Neuronal stem cell (in vitro differentiated cells): ENCODE results near the gene CCNT1.
"Not testable (repeated sequence)": the region's sequence is repeated elsewhere in the genome, so short reads cannot be mapped to it uniquely, and the experiment has no call there.

Experiments used
- DNase-seq: peaks from one replicate; pipeline ENCODE4 v3.0.0-alpha.2; 2013; ENCODE audit warnings: low spot score
- H2AFZ ChIP-seq: one replicate; pipeline ENCODE4 v1.6.1; 2013; ENCODE audit warnings: mild to moderate bottlenecking, low read length, inconsistent platforms
- H2AK5ac ChIP-seq: 2 replicates; pipeline ENCODE4 v1.6.1; 2013; ENCODE audit warnings: low read depth, mild to moderate bottlenecking, inconsistent platforms, low read length, moderate library complexity, mixed read lengths
- H2BK120ac ChIP-seq: 2 replicates; pipeline ENCODE4 v1.6.1; 2013; ENCODE audit warnings: low read depth, mild to moderate bottlenecking, inconsistent platforms, low read length, moderate library complexity, mixed read lengths
- H2BK12ac ChIP-seq: one replicate; pipeline ENCODE4 v1.6.1; 2013; ENCODE audit warnings: low read length, inconsistent platforms
- H2BK15ac ChIP-seq: 2 replicates; pipeline ENCODE4 v1.6.1; 2013; ENCODE audit warnings: mild to moderate bottlenecking, low read length, inconsistent platforms, mixed read lengths
- H2BK5ac ChIP-seq: one replicate; pipeline ENCODE4 v1.6.1; 2013; ENCODE audit warnings: inconsistent platforms, mild to moderate bottlenecking, low read length, moderate library complexity
- H3K14ac ChIP-seq: one replicate; pipeline ENCODE4 v1.6.1; 2013; ENCODE audit warnings: low read length, inconsistent platforms
- H3K18ac ChIP-seq: 2 replicates; pipeline ENCODE4 v1.6.1; 2013; ENCODE audit warnings: low read length, inconsistent platforms
- H3K23ac ChIP-seq: 2 replicates; pipeline ENCODE4 v1.6.1; 2013; ENCODE audit warnings: low read depth, mild to moderate bottlenecking, mixed read lengths, low read length, inconsistent platforms; ENCODE audit not compliant: poor library complexity
- H3K27ac ChIP-seq: replicated peaks from 3 replicates; pipeline ENCODE4 v1.5.1; 2013; ENCODE audit warnings: low read length, inconsistent platforms
- H3K27me3 ChIP-seq, 3 experiments: 2 replicates each; pipeline ENCODE4 v1.6.1; 2013; ENCODE audit warnings: low read length in 3 of 3, mild to moderate bottlenecking in 2 of 3, inconsistent platforms in 1 of 3, low read depth in 1 of 3, mixed read lengths in 1 of 3, moderate library complexity in 1 of 3; ENCODE audit not compliant: control insufficient read depth in 3 of 3, insufficient read depth in 3 of 3
- H3K36me3 ChIP-seq, 2 donors: replicated peaks in 1 of 2; 2 replicates each; pipeline ENCODE4 v1.6.1; 2013; ENCODE audit warnings: low read length in 2 of 2; ENCODE audit not compliant: control insufficient read depth in 2 of 2, insufficient read depth in 2 of 2
- H3K4ac ChIP-seq: 2 replicates; pipeline ENCODE4 v1.6.1; 2013; ENCODE audit warnings: inconsistent platforms, mild to moderate bottlenecking, low read length, moderate library complexity
- H3K4me1 ChIP-seq, 2 donors: 1 replicate in 1 of 2; 2 replicates in 1 of 2; pipeline ENCODE4 v1.6.1; 2013; ENCODE audit warnings: low read length in 2 of 2, low read depth in 1 of 2; ENCODE audit not compliant: control insufficient read depth in 2 of 2, insufficient read depth in 1 of 2
- H3K4me2 ChIP-seq: one replicate; pipeline ENCODE4 v1.6.1; 2013; ENCODE audit warnings: mild to moderate bottlenecking, low read length, inconsistent platforms; ENCODE audit not compliant: insufficient read depth, poor library complexity, severe bottlenecking
- H3K4me3 ChIP-seq, 2 donors: 2 replicates each; pipeline ENCODE4 v1.5.1; 2013; ENCODE audit warnings: low read length in 2 of 2, mild to moderate bottlenecking in 2 of 2, inconsistent platforms in 1 of 2, moderate library complexity in 1 of 2
- H3K79me1 ChIP-seq: one replicate; pipeline ENCODE4 v1.6.1; 2013; ENCODE audit warnings: low read depth, mild to moderate bottlenecking, inconsistent platforms, low read length, moderate library complexity
- H3K9ac ChIP-seq: one replicate; pipeline ENCODE4 v1.6.1; 2013; ENCODE audit warnings: mild to moderate bottlenecking, low read depth, low read length, inconsistent platforms; ENCODE audit not compliant: poor library complexity
- H3K9me3 ChIP-seq, 2 donors: replicated peaks in 1 of 2; 2 replicates each; pipeline versions ENCODE3 to v1.6.1; 2013; ENCODE audit warnings: low read length in 2 of 2, mild to moderate bottlenecking in 2 of 2, inconsistent platforms in 1 of 2, low read depth in 1 of 2, mixed read lengths in 1 of 2, moderate library complexity in 1 of 2; ENCODE audit not compliant: control insufficient read depth in 2 of 2, insufficient read depth in 1 of 2
- H4K8ac ChIP-seq: one replicate; pipeline ENCODE4 v1.6.1; 2013; ENCODE audit warnings: low read depth, mild to moderate bottlenecking, inconsistent platforms, low read length, moderate library complexity
- H4K91ac ChIP-seq: one replicate; pipeline ENCODE4 v1.6.1; 2013; ENCODE audit warnings: low read length, low read depth, mild to moderate bottlenecking, inconsistent platforms; ENCODE audit not compliant: poor library complexity
- WGBS, 2 donors: extraction: QIAGEN DNeasy Blood & Tissue Kit; methylation state at CpG; one replicate each; pipeline ENCODE4 v1.1.7; 2013; ENCODE audit warnings: missing lambda C conversion rate in 2 of 2, mixed read lengths in 1 of 2; ENCODE audit not compliant: insufficient read length in 2 of 2, insufficient replicate concordance in 1 of 2; ENCODE audit errors: extremely low coverage in 2 of 2; 5-methylcytosine and 5-hydroxymethylcytosine counted together

CCNT1 gene

GRCh38 chr12:48686037-48686595 lies 30.4 kb downstream of the CCNT1 start:
- H2BK15ac ChIP-seq, result no peak overlapping the region
- H3K27ac ChIP-seq, result no peak overlapping the region
- H3K18ac ChIP-seq, result no peak overlapping the region
- H2AFZ ChIP-seq, result no peak overlapping the region
- no peak overlapping the region for H2AK5ac ChIP-seq
- H3K9ac ChIP-seq, result no peak overlapping the region
- DNase-seq, result no peak
- H3K4me2 ChIP-seq, result no peak overlapping the region
- H4K91ac ChIP-seq, result no peak overlapping the region
- peaks cover 6 to 45% of the 10 kb centered on the region in 2 donors for H3K36me3 ChIP-seq
- no peak overlapping the region for H3K23ac ChIP-seq
- no peaks in the 10 kb centered on the region for H3K4me1 ChIP-seq
- H4K8ac ChIP-seq, result no peak overlapping the region
- no peak overlapping the region for H2BK120ac ChIP-seq
- no peak overlapping the region for H2BK12ac ChIP-seq
- H3K27me3 ChIP-seq, result no peaks in the 10 kb centered on the region
- H2BK5ac ChIP-seq, result no peak overlapping the region
- no peak overlapping the region for H3K4me3 ChIP-seq
- H3K79me1 ChIP-seq, result peaks cover 2% of the 10 kb centered on the region
- no peak overlapping the region for H3K14ac ChIP-seq
- H3K4ac ChIP-seq, result no peak overlapping the region
- WGBS, 2 donors, result no CpG with 5 or more reads among the region's 3 CpGs
- H3K9me3 ChIP-seq, result no peaks in the 10 kb centered on the region

DNA sequence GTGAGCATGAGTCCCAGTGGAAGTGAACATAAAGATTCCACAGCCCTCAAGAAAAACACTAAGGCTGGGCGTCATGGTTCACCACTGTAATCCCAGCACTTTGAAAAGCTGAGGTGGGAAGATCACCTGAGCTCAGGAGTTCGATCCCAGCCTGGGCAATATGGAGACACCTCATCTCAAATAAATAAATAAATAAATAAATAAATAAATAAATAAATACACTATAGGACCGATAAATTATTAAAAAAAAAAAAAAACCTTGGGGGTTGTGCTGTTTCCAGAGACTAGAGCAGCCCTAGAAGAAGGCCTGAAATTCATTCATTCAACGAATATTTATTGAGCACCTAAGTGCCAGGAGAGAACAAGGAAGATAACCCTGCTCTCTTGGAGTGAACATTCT lies 33.0 kb downstream of the CCNT1 start:
- Histone ChIP-seq H2BK15ac (no peak overlapping the region), H2BK5ac (no peak overlapping the region), H2AK5ac (no peak overlapping the region), H3K23ac (no peak overlapping the region), H3K4ac (no peak overlapping the region), H3K4me1 (peaks cover 8 to 13% of the 10 kb centered on the region in 2 donors), H3K4me2 (no peak overlapping the region), H3K79me1 (peaks cover 4% of the 10 kb centered on the region), H3K9me3 (no peaks in the 10 kb centered on the region), H3K14ac (no peak overlapping the region), H3K4me3 (no peak overlapping the region), H3K18ac (no peak overlapping the region), H2BK12ac (no peak overlapping the region), H3K9ac (no peak overlapping the region), H4K91ac (no peak overlapping the region), H3K36me3 (peaks cover 8 to 44% of the 10 kb centered on the region in 2 donors), H2BK120ac (no peak overlapping the region), H2AFZ (no peak overlapping the region), H3K27ac (no peak overlapping the region), H3K27me3 (no peaks in the 10 kb centered on the region), H4K8ac (no peak overlapping the region)
- WGBS, 2 donors, result no CpG with 5 or more reads among the region's 4 CpGs
- no peak for DNase-seq

DNA sequence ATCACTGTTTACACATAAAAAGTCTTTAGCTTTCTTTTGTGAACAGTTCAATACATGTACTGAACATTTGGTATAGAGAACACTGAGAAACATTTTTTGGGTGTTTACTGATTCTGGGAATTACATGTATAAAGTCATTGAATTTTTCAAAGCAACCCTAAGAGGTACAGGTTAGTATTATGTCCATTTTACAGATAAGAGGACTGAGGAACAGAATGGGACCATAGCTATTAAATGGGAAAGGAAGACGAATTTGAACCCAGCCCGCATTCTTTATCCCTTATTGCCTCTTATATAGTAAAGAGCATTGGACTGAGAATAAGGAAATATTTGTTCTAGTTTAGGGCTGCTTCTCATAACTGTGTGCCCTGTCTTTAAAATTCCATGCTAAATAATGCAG lies 33.6 kb downstream of the CCNT1 start:
- Histone ChIP-seq H3K23ac (no peak overlapping the region), H2AK5ac (no peak overlapping the region), H2AFZ (peak overlapping the region; percentile 94), H3K27me3 (no peaks in the 10 kb centered on the region), H3K4me3 (peak overlapping the region in 1 of 2 donors; percentile 81), H3K36me3 (peaks cover 7 to 45% of the 10 kb centered on the region in 2 donors), H3K4me1 (peaks cover 8 to 14% of the 10 kb centered on the region in 2 donors), H4K8ac (no peak overlapping the region), H3K9me3 (no peaks in the 10 kb centered on the region), H3K18ac (no peak overlapping the region), H4K91ac (no peak overlapping the region), H2BK120ac (no peak overlapping the region), H3K4ac (no peak overlapping the region), H3K9ac (no peak overlapping the region), H2BK15ac (no peak overlapping the region), H2BK5ac (no peak overlapping the region), H2BK12ac (no peak overlapping the region), H3K79me1 (peaks cover 4% of the 10 kb centered on the region), H3K27ac (no peak overlapping the region), H3K14ac (no peak overlapping the region), H3K4me2 (no peak overlapping the region)
- WGBS, 2 donors, result no CpG with 5 or more reads among the region's 2 CpGs
- DNase-seq, result no peak

DNA sequence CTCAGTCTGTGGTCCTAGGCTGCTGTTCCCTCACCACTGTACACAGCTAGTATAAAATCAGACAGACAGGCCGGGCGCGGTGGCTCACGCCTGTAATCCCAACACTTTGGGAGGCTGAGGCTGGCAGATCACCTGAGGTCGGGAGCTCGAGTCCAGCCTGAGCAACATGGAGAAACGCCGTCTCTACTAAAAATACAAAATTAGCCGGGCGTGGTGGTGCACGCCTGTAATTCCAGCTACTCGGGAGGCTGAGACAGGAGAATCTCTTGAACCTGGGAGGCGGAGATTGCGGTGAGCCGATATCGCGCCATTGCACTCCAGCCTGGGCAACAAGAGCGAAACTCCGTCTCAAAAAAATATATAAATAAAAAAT lies 34.0 kb downstream of the CCNT1 start:
- H2BK12ac ChIP-seq, H2BK15ac ChIP-seq, H4K91ac ChIP-seq, H2BK5ac ChIP-seq, H4K8ac ChIP-seq, H3K23ac ChIP-seq, H3K4ac ChIP-seq, H3K9ac ChIP-seq, H2AK5ac ChIP-seq, H2BK120ac ChIP-seq, H3K27ac ChIP-seq, H3K14ac ChIP-seq, DNase-seq, H3K9me3 ChIP-seq, H3K27me3 ChIP-seq, H3K79me1 ChIP-seq: not testable (repeated sequence)
- H3K4me3 ChIP-seq, result peak overlapping the region; percentile 81 to 87
- H2AFZ ChIP-seq, result peak overlapping the region; percentile 94
- peaks cover 8 to 14% of the 10 kb centered on the region in 2 donors for H3K4me1 ChIP-seq
- H3K36me3 ChIP-seq, result peaks cover 9 to 44% of the 10 kb centered on the region in 2 donors
- peak overlapping the region; percentile 44 for H3K18ac ChIP-seq
- WGBS, 2 donors, result no CpG with 5 or more reads among the region's 19 CpGs
- peak overlapping the region; percentile 87 for H3K4me2 ChIP-seq
